Pancreas (tissue), 10 donors: ENCODE data around the gene RGP1. TPM values are rescaled to one million over a fixed set of nuclear protein-coding genes. Genes with fewer than 3 reads are reported as not detected.
A peak's percentile ranks its signal among the peaks of the same experiment; 100 is the strongest.

ENCODE experiments used
- ATAC-seq, 4 donors: fragments of 200-7000 bp; cut with Tn5 transposase; one replicate each; pipeline versions ENCODE4 v1.8.0 to v1.9.1; 2020; ENCODE audit warnings: mild to moderate bottlenecking in 4 of 4, moderate library complexity in 4 of 4
- DNase-seq, 6 donors: peaks; one replicate each; pipeline ENCODE4 v3.0.0-alpha.2; 2020
- FAIRE-seq: peaks from 2 replicates; lab custom pipeline; 2012; peaks lifted over from hg19 to GRCh38; lab: Jason Lieb, UNC
- H3K27ac ChIP-seq, 4 donors: fragments of 200-600 bp; sonication (generic); 1 replicate in 3 of 4; 2 replicates in 1 of 4; pipeline versions ENCODE4 v1.5.0 to v1.8.0; 2020
- H3K27me3 ChIP-seq, 4 donors: fragments of 200-600 bp; one replicate each; pipeline ENCODE4 v1.8.0; 2021
- H3K36me3 ChIP-seq, 3 donors: fragments of 200-600 bp; sonication (generic) in 1 of 3; one replicate each; pipeline versions ENCODE4 v1.5.0 to v1.8.0; 2020 to 2021
- H3K4me1 ChIP-seq, 3 donors: fragments of 200-600 bp; one replicate each; pipeline ENCODE4 v1.8.0; 2021
- H3K4me3 ChIP-seq, 4 donors: fragments of 200-600 bp; sonication (generic) in 2 of 4; one replicate each; pipeline versions ENCODE4 v1.5.0 to v1.8.0; 2020 to 2021
- H3K9me3 ChIP-seq, 4 donors: fragments of 200-600 bp; one replicate each; pipeline ENCODE4 v1.8.0; 2021
- CTCF ChIP-seq, 4 donors: fragments of 200-600 bp; sonication (generic) in 3 of 4; IDR thresholded peaks; one replicate each; pipeline versions ENCODE4 v1.5.0 to v1.8.0; 2021; ENCODE audit warnings: antibody characterized with exemption in 4 of 4
- WGBS, 2 donors: extraction: QIAGEN DNeasy Blood & Tissue Kit; methylation state at CpG; one replicate each; pipeline ENCODE4 v1.1.7; 2013; 5-methylcytosine and 5-hydroxymethylcytosine counted together
- intact Hi-C, 3 donors: fragments of 100-400 bp; cut with DNase I; formaldehyde crosslinking; loops; one replicate each; pipeline versions ENCODE4 v1.11.1 to v1.14.2; 2022
- polyA plus RNA-seq, 2 donors: library from polyadenylated mRNA; stranded (reverse); fragments of 200-250 nt; gene quantifications; one replicate each; pipeline ENCODE4 v1.2.3, GENCODE V29; 2013
- total RNA-seq, 6 donors: library from RNA; stranded (reverse); fragmentation: NEBNext Ultra II Directional in 4 of 6; extraction: Animal tissue kit (Norgen Biotek cat#: 25700) in 4 of 6; gene quantifications; one replicate each; pipeline versions ENCODE4 v1.2.1 to v1.2.4, GENCODE V29; 2021 to 2023
- donor health status: healthy with polysubstance abuse.
- donor health status: DM: no; HTN: no; CAD: no; lungs with moderate emphysema.
- donor health status: DM: no; HTN: no; CAD: no.
- donor health status: control.
- donor health status: control.
- donor health status: Bipolar disorder and iron deficiency.
- donor health status: DM: yes; HTN: yes; CAD: no.
- donor health status: DM: no; HTN: no; CAD: no.
- donor health status: DM: no; HTN: no; CAD: no.
- donor health status: DM: yes; HTN: yes; CAD: no.

The RGP1 gene
- total and polyA plus RNA-seq, 8 donors, result 6.8 to 18.3 (median 13.8) TPM

GRCh38 chr9:35713578-35713977 is 35.5 kb upstream of the RGP1 start:
- no peaks in the 10 kb centered on the region for H3K9me3 ChIP-seq

GRCh38 chr9:35714123-35714522 is 35.0 kb upstream of the RGP1 start:
- WGBS, 2 donors, result 90 to 92% methylated on average over 6 of the region's 6 CpGs
- no peak for DNase-seq
- H3K27ac ChIP-seq, result no peak overlapping the region
- intact Hi-C loops, result no loop called here
- peaks cover 14 to 90% (median 64%) of the 10 kb centered on the region in 3 donors for H3K36me3 ChIP-seq
- ATAC-seq, result no peak
- H3K27me3 ChIP-seq, result no peaks in the 10 kb centered on the region
- no peak for TF ChIP-seq CTCF (IDR thresholded peaks at IDR 0.05)
- H3K4me3 ChIP-seq, result no peak overlapping the region
- no peak for FAIRE-seq
- H3K9me3 ChIP-seq, result no peaks in the 10 kb centered on the region
- no peaks in the 10 kb centered on the region for H3K4me1 ChIP-seq

More at GRCh38 chr9:35713578-35713977, 35.5 kb upstream of the RGP1 start:
- FAIRE-seq (no peak), DNase-seq (no peak), ATAC-seq (no peak)
- WGBS, 2 donors, result 94 to 96% methylated on average over 3 of the region's 3 CpGs
- intact Hi-C loops, result no loop called here
- Histone ChIP-seq H3K4me3 (no peak overlapping the region), H3K27ac (no peak overlapping the region), H3K36me3 (peaks cover 14 to 90% (median 58%) of the 10 kb centered on the region in 3 donors), H3K27me3 (no peaks in the 10 kb centered on the region), H3K4me1 (no peaks in the 10 kb centered on the region)
- no peak for TF ChIP-seq CTCF (IDR thresholded peaks at IDR 0.05)

DNA sequence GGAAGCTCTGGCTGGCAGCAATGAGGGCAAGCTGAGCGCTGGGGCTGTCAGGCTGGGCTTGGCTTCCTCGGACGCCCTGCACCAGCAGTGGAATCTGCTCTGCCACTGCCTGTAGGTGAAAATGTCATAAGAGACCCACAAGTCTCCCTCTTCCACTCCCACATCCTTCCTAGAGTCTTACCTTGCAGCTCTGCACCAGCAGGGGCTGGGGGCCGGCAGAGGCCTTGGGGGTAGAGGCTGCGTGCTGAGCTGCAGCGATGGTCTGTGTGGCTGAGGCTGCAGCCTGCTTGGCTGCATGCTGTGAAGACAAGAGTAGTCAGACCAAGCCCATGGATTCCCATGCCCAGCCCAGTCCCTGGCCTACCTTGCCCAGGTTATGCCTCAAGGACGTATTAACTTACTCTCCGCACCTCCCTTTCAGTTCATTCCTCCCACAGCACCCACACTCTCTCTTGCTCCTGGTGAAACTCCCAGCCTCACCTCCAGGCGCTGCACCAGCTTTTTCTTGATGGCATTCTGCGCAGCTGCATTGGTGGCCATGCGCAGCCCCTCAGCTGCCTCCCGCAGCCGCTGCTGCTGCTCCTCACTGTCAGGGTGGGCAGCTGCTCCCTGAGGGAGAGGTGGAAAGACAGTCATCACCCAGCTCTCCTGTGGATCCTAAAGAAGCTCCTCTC is 34.4 kb upstream of the RGP1 start:
- Histone ChIP-seq H3K4me3 (no peak overlapping the region), H3K27me3 (no peaks in the 10 kb centered on the region), H3K4me1 (no peaks in the 10 kb centered on the region), H3K27ac (no peak overlapping the region), H3K36me3 (peaks cover 15 to 93% (median 70%) of the 10 kb centered on the region in 3 donors), H3K9me3 (no peaks in the 10 kb centered on the region)
- WGBS, 2 donors, result 95 to 97% methylated on average over 13 of the region's 13 CpGs
- TF ChIP-seq CTCF (IDR thresholded peaks at IDR 0.05), result no peak
- ATAC-seq (no peak), FAIRE-seq (no peak), DNase-seq (no peak)
- intact Hi-C loops, result no loop called here

GRCh38 chr9:35716230-35716629 is 32.9 kb upstream of the RGP1 start:
- intact Hi-C loops, result no loop called here
- ATAC-seq (peak in 3 of 4 donors; percentile 18 to 49 (median 48)), FAIRE-seq (no peak), DNase-seq (no peak)
- H3K36me3 ChIP-seq, result peaks cover 17 to 99% (median 78%) of the 10 kb centered on the region in 3 donors
- H3K9me3 ChIP-seq, result no peaks in the 10 kb centered on the region
- WGBS, 2 donors, result 88 to 90% methylated on average over 4 of the region's 4 CpGs
- H3K27ac ChIP-seq, result no peak overlapping the region
- no peak for TF ChIP-seq CTCF (IDR thresholded peaks at IDR 0.05)
- H3K4me1 ChIP-seq, result no peaks in the 10 kb centered on the region
- no peak overlapping the region for H3K4me3 ChIP-seq
- no peaks in the 10 kb centered on the region for H3K27me3 ChIP-seq
